GM21528 (cell line): Measurements from ENCODE around the gene ALDH8A1.
A peak's percentile ranks its signal among the peaks of the same experiment; 100 is the strongest.

Experiments
- ATAC-seq: cut with Tn5 transposase; IDR thresholded peaks from one replicate; pipeline ENCODE4 v1.9.1; 2021; ENCODE audit warnings: mild to moderate bottlenecking, moderate library complexity; ENCODE audit not compliant: unreplicated experiment, low FRiP score

ALDH8A1 gene

DNA sequence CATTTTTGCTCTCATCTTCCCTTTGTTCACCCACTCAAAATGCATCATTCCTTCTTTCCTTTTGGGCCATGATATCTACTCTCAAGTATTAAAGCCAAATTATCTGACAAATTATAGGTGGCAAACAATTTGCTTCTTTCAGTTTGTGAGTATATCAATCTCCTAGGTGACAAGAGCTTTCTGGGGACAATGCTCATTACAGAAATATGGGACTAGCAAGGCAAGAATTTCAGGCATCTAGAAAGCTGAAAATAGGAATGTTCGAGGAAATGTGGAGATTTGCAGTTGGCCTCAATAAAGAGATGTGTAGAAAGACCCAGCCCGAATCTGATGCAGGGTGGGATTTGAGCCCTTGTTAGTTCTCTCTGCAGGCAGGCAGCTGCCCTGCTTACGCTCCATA lies 71.8 kb downstream of the ALDH8A1 start:
- no peak for ATAC-seq

- ATAC-seq: no peak
Measured at GRCh38 chr6:134875367-134875766, 74.5 kb downstream of the ALDH8A1 start.

DNA sequence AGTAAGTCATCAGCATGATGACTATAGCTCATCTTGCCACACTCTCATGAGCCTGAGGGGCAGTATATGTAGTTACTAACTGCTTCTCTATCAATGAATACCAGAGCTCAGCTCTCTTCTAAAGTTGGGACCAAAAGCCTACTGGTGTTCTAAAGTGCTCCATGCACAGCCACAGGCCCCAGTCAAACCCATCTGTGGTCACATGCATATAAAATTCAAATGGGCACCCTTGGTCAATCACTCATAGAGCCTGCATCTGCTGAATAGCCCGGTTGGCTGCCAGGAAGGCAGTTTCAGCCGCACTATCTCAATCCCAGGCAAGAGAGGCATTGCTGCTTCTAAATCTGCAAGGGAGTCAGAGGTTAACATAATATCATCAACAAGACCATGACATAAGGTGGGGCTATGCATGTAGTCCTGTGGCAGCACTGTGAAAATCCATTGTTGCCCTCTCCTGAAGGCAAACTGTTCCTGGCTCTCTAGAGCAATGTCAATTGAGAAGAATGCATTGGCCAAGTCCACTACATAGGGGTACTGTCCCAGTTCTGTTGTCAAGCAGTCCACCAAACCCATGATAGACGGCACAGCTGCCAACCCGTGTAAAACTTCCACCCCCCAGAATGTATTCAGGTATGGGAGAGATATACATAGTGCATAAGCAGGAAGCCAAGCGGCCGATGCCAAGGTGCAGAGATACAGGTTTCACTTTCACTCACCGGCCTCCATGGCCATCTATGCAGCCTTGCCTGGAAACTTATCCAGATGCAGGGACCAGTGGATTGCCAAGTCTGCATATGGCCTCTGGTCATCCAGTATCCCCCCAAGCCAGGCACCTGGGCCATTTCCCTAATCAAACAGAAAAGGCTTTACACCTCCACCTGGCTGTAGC lies 76.2 kb downstream of the ALDH8A1 start:
- ATAC-seq: no peak

- peak; percentile 92 for ATAC-seq
Measured at GRCh38 chr6:134870677-134871498, 79.0 kb downstream of the ALDH8A1 start.

- no peak for ATAC-seq
Measured at GRCh38 chr6:134868812-134869211, 81.1 kb downstream of the ALDH8A1 start.
